ENCODE measurements around the gene RIMS4.

DNA sequence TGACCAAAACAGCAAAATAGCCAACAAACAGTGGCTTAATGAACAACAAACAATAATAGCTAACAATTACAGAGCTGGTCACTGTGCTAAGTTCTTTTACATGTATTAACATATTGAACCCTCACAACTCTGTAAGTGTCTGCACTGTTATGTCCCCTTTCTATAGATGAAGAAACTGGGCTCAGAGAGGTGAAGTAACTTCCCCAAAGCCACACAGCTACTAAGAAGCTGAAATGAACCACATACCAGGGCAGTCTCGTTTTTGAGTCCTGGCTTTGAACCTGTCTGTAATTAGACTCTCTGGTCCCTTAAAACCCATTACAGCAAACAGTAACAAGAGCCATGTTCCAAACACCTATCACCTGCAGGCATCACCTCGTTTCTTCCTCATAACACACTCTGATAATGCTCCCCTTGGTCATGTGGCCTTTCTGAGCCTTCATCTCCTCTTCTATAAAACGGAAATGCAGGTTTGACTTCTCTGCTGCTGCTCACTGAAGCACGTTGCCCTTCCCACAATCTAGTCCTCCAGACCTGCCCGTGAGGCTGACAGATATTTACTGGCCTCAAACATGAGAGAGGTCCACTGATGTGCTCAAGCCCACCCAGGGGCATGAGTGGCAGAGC, 41.4 kb downstream of the RIMS4 start:
- TF ChIP-seq, protein P1, sequence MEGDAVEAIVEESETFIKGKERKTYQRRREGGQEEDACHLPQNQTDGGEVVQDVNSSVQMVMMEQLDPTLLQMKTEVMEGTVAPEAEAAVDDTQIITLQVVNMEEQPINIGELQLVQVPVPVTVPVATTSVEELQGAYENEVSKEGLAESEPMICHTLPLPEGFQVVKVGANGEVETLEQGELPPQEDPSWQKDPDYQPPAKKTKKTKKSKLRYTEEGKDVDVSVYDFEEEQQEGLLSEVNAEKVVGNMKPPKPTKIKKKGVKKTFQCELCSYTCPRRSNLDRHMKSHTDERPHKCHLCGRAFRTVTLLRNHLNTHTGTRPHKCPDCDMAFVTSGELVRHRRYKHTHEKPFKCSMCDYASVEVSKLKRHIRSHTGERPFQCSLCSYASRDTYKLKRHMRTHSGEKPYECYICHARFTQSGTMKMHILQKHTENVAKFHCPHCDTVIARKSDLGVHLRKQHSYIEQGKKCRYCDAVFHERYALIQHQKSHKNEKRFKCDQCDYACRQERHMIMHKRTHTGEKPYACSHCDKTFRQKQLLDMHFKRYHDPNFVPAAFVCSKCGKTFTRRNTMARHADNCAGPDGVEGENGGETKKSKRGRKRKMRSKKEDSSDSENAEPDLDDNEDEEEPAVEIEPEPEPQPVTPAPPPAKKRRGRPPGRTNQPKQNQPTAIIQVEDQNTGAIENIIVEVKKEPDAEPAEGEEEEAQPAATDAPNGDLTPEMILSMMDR (IDR thresholded peaks at IDR 0.05): no peak
- TF ChIP-seq EZH2 (IDR thresholded peaks at IDR 0.05; ENCODE audit: borderline replicate concordance, insufficient read depth, low read depth, low read length, poor library complexity, severe bottlenecking): no peak

Data from B cell (primary cell).